Caco-2 (cell line): Measurements from ENCODE around the gene ABCA13. TPM values are rescaled to one million over a fixed set of nuclear protein-coding genes. Genes with fewer than 3 reads are reported as not detected.

ENCODE experiments used
- BruUV-seq: library from RNA; stranded (reverse); fragments of 400-500 nt; replicated peaks from 2 replicates; lab custom pipeline; 2021; lab: Mats Ljungman, UMichigan
- CTCF ChIA-PET: fragments of 300-600 bp; sonication (Branson Sonifier 250); formaldehyde crosslinking; loops from one replicate; lab custom pipeline; 2022; ENCODE audit warnings: antibody characterized with exemption; lab: Charles Lee
- POLR2A ChIA-PET: fragments of 300-600 bp; sonication (Branson Sonifier 250); formaldehyde crosslinking; loops from one replicate; lab custom pipeline; 2022; ENCODE audit warnings: antibody characterized with exemption; lab: Charles Lee
- DNase-seq, 2 experiments: peaks; one replicate each; pipeline versions ENCODE4 v3.0.0 to v3.0.0-alpha.2; 2020 to 2022
- H3K27me3 ChIP-seq: replicated peaks from 2 replicates; pipeline ENCODE4 v1.6.0; 2011; ENCODE audit warnings: low read length; ENCODE audit not compliant: control insufficient read depth, insufficient read depth
- H3K36me3 ChIP-seq: 2 replicates; pipeline ENCODE4 v1.5.1; 2011; ENCODE audit warnings: low read length; ENCODE audit not compliant: control insufficient read depth, insufficient read depth
- H3K4me1 ChIP-seq: fragments of 250-450 bp; sonication (Bioruptor Pico); 2 replicates; pipeline ENCODE4 v1.5.1; 2020; ENCODE audit warnings: mild to moderate bottlenecking
- H3K4me3 ChIP-seq: 2 replicates; pipeline ENCODE4 v1.5.1; 2011; ENCODE audit warnings: low read depth, mild to moderate bottlenecking, control low read depth, low read length
- H3K9me3 ChIP-seq: fragments of 250-450 bp; sonication (Bioruptor Pico); 2 replicates; pipeline ENCODE4 v1.5.1; 2020; ENCODE audit warnings: mild to moderate bottlenecking, moderate library complexity
- H3K27ac Mint-ChIP-seq: one replicate; pipeline ENCODE4 v1.8.0; 2022; ENCODE audit warnings: mixed read lengths; ENCODE audit not compliant: unreplicated experiment
- H3K27me3 Mint-ChIP-seq: one replicate; pipeline ENCODE4 v1.8.0; 2022; ENCODE audit warnings: mixed read lengths; ENCODE audit not compliant: insufficient read depth, unreplicated experiment
- H3K36me3 Mint-ChIP-seq: one replicate; pipeline ENCODE4 v1.8.0; 2022; ENCODE audit warnings: mild to moderate bottlenecking, mixed read lengths; ENCODE audit not compliant: insufficient read depth, unreplicated experiment
- H3K4me1 Mint-ChIP-seq: one replicate; pipeline ENCODE4 v1.8.0; 2022; ENCODE audit warnings: low read depth, mixed read lengths; ENCODE audit not compliant: unreplicated experiment
- H3K4me3 Mint-ChIP-seq: one replicate; pipeline ENCODE4 v1.8.0; 2022; ENCODE audit warnings: mild to moderate bottlenecking, moderate library complexity, mixed read lengths; ENCODE audit not compliant: unreplicated experiment
- H3K9me3 Mint-ChIP-seq: one replicate; pipeline ENCODE4 v1.8.0; 2022; ENCODE audit warnings: mixed read lengths; ENCODE audit not compliant: unreplicated experiment
- intact Hi-C: fragments of 100-400 bp; cut with micrococcal nuclease; formaldehyde crosslinking; loops from one replicate; pipeline ENCODE4 v1.10.0; 2022; ENCODE audit not compliant: unreplicated experiment
- total RNA-seq: library from RNA; stranded (reverse); gene quantifications from 2 replicates; pipeline ENCODE4 v1.2.3, GENCODE V29; 2022
- TF ChIP-seq, protein P1 (sequence below), 2 experiments: fragments of 200-600 bp in 1 of 2; IDR thresholded peaks; 1 replicate in 1 of 2; 2 replicates in 1 of 2; pipeline versions ENCODE4 v1.5.1 to v1.8.0; 2011 to 2022; ENCODE audit warnings: antibody characterized with exemption in 1 of 2, control low read depth in 1 of 2, inconsistent platforms in 1 of 2, low read depth in 1 of 2, low read length in 1 of 2, mild to moderate bottlenecking in 1 of 2, moderate library complexity in 1 of 2; ENCODE audit not compliant: insufficient read depth in 1 of 2, severe bottlenecking in 1 of 2, unreplicated experiment in 1 of 2

Gene ABCA13
- total RNA-seq, 1 experiment from 2014 or later: 0.07 TPM

DNA sequence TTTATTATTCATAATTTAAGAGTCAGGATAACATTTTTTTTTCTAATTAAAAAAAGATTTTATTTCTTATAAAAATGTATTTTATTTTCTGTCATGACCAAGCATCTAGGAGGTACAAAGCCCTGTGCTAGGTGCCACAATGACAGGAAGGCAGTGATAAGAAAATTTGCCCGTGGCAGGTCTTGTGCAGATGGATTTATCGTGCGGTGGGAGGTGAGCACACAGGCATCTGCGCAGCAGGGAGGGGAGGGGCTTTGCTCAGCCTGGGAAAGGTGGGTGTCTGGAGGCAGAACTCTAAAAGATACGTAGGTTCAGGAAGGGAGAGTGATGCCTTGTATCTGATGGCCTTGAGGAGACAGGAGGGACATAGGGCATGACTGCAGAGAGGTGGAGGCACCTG is 115.6 kb downstream of the ABCA13 start:
- no peak overlapping the region for H3K27ac Mint-ChIP-seq
- no TSS peak for BruUV-seq
- H3K9me3 ChIP-seq: no peaks in the 10 kb centered on the region
- intact Hi-C loops: no loop called here
- no peaks in the 10 kb centered on the region for H3K36me3 ChIP-seq
- no peak overlapping the region for H3K4me3 ChIP-seq
- no peaks in the 10 kb centered on the region for H3K9me3 Mint-ChIP-seq
- no peak for DNase-seq
- H3K4me1 ChIP-seq: no peaks in the 10 kb centered on the region
- H3K27me3 ChIP-seq: no peaks in the 10 kb centered on the region
- TF ChIP-seq, protein P1, sequence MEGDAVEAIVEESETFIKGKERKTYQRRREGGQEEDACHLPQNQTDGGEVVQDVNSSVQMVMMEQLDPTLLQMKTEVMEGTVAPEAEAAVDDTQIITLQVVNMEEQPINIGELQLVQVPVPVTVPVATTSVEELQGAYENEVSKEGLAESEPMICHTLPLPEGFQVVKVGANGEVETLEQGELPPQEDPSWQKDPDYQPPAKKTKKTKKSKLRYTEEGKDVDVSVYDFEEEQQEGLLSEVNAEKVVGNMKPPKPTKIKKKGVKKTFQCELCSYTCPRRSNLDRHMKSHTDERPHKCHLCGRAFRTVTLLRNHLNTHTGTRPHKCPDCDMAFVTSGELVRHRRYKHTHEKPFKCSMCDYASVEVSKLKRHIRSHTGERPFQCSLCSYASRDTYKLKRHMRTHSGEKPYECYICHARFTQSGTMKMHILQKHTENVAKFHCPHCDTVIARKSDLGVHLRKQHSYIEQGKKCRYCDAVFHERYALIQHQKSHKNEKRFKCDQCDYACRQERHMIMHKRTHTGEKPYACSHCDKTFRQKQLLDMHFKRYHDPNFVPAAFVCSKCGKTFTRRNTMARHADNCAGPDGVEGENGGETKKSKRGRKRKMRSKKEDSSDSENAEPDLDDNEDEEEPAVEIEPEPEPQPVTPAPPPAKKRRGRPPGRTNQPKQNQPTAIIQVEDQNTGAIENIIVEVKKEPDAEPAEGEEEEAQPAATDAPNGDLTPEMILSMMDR (IDR thresholded peaks at IDR 0.05; ENCODE audit: insufficient read depth in 1 of 2, low read depth in 1 of 2, low read length in 1 of 2, severe bottlenecking in 1 of 2, unreplicated experiment in 1 of 2): no peak
- peaks cover 26% of the 10 kb centered on the region for H3K27me3 Mint-ChIP-seq
- H3K4me3 Mint-ChIP-seq: no peak overlapping the region
- peaks cover 5% of the 10 kb centered on the region for H3K4me1 Mint-ChIP-seq
- ChIA-PET POLR2A (no interaction called here), CTCF (no interaction called here)
- no peaks in the 10 kb centered on the region for H3K36me3 Mint-ChIP-seq

DNA sequence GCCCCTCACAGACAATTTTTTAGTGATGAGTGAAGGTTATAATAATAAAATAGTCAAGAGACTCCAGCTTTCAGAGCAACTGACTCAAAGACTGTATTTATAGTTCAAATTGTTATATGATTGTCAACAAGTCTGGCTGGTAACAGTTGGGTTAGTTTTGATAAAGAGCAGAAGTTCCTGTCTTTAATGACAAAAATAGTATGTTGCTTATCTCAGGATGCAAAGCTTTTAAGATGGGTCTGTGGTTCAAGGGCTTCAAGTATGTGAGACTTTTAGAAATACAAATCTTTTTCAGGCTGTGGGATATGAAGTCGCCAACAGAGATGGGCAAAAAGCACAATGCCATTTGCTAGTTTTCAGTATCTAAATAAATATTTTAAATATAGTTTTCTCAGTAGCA is 118.4 kb downstream of the ABCA13 start:
- no peak for DNase-seq
- POLR2A ChIA-PET: no interaction called here
- CTCF ChIA-PET: no interaction called here
- Histone ChIP-seq H3K27me3 (no peaks in the 10 kb centered on the region), H3K9me3 (no peaks in the 10 kb centered on the region), H3K4me1 (no peaks in the 10 kb centered on the region), H3K4me3 (no peak overlapping the region), H3K36me3 (no peaks in the 10 kb centered on the region)
- H3K4me1 Mint-ChIP-seq: peaks cover 5% of the 10 kb centered on the region
- no TSS peak for BruUV-seq
- TF ChIP-seq, protein P1 (IDR thresholded peaks at IDR 0.05; ENCODE audit: insufficient read depth in 1 of 2, low read depth in 1 of 2, low read length in 1 of 2, severe bottlenecking in 1 of 2, unreplicated experiment in 1 of 2): no peak
- no peaks in the 10 kb centered on the region for H3K9me3 Mint-ChIP-seq
- intact Hi-C loops: no loop called here
- peaks cover 22% of the 10 kb centered on the region for H3K27me3 Mint-ChIP-seq
- no peaks in the 10 kb centered on the region for H3K36me3 Mint-ChIP-seq
- H3K4me3 Mint-ChIP-seq: no peak overlapping the region
- H3K27ac Mint-ChIP-seq: no peak overlapping the region

DNA sequence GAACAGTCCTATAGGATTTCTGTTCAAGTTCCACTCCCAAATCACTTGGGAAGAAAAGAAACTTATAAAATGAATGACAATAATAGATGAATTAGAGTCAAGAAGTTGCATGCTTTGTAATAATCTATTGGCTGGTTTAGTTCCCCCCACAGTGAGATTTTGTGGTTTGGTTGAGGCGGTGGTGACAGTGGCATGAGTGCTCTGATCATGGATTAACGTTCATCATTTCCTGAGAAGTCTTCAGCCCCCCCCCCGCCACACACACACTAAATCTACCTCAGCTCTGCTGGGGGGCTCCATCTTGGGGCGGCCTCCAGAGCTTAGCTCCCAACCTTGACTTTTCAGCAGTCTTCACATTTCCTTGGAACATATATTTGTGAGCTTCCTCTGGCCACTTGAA is 121.7 kb downstream of the ABCA13 start:
- BruUV-seq: no TSS peak
- no peaks in the 10 kb centered on the region for H3K4me1 Mint-ChIP-seq

More for the DNA sequence above, 121.7 kb downstream of the ABCA13 start:
- no peaks in the 10 kb centered on the region for H3K4me1 ChIP-seq
- Mint-ChIP-seq H3K9me3 (no peaks in the 10 kb centered on the region), H3K4me3 (no peak overlapping the region), H3K36me3 (no peaks in the 10 kb centered on the region), H3K27ac (no peak overlapping the region), H3K27me3 (peaks cover 17% of the 10 kb centered on the region)
- no peaks in the 10 kb centered on the region for H3K9me3 ChIP-seq
- intact Hi-C loops: no loop called here
- TF ChIP-seq, protein P1 (IDR thresholded peaks at IDR 0.05; ENCODE audit: insufficient read depth in 1 of 2, low read depth in 1 of 2, low read length in 1 of 2, severe bottlenecking in 1 of 2, unreplicated experiment in 1 of 2): no peak
- CTCF ChIA-PET: interaction anchor here (1.5 kb wide), 1 partner anchor 348 kb away, joined by 3 read pairs; no protein-coding TSS in a partner anchor
- no peak overlapping the region for H3K4me3 ChIP-seq
- H3K36me3 ChIP-seq: no peaks in the 10 kb centered on the region
- POLR2A ChIA-PET: no interaction called here
- no peaks in the 10 kb centered on the region for H3K27me3 ChIP-seq
- DNase-seq: no peak
